GM21529 (cell line): Measurements from ENCODE around the gene MRPS24.
A peak's percentile ranks its signal among the peaks of the same experiment; 100 is the strongest.
"Not testable (repeated sequence)": the region's sequence is repeated elsewhere in the genome, so short reads cannot be mapped to it uniquely, and the experiment has no call there.

ENCODE experiments used
- ATAC-seq: cut with Tn5 transposase; IDR thresholded peaks from one replicate; pipeline ENCODE4 v1.9.1; 2021; ENCODE audit not compliant: unreplicated experiment

MRPS24 gene

DNA sequence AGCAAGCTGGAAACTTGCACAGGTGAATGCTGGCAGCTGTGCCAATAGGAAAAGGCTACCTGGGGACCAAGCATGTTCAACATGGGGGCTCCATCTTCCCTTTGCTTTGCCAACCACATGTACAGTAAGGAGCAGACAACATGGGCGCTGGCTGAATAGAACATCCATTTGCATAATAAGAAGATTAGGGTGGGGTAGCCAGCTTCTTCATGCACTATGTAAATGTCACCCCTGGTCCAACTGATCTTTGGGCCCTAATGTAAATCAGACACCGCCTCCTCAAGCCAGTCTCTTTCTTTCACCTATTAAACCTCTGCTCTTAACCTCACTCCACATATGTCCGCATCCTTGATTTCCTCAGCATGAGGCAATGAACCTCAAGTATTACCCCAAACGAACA lies 26.0 kb downstream of the MRPS24 start:
- no peak for ATAC-seq

DNA sequence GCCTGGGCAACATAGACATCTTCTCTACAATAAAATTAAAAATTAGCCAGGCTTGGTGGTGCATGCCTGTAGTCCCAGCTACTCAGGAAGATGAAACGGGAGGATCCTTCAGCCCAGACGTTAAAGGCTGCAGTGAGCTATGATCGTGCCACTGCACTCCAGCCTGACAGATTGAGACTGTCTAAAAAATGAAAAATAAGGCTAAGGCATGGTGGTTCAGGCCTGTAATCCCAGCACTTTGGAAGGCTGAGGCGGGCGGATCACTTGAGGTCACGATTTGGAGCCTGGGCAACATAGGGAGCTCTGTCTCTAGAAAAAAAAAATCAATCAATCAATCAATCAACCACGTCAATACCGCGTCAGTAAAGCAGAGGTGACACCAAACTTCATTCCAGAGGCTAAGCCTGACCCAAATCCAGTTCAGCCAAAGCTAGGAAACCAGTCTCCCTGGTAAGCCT lies 31.1 kb downstream of the MRPS24 start:
- no peak for ATAC-seq

DNA sequence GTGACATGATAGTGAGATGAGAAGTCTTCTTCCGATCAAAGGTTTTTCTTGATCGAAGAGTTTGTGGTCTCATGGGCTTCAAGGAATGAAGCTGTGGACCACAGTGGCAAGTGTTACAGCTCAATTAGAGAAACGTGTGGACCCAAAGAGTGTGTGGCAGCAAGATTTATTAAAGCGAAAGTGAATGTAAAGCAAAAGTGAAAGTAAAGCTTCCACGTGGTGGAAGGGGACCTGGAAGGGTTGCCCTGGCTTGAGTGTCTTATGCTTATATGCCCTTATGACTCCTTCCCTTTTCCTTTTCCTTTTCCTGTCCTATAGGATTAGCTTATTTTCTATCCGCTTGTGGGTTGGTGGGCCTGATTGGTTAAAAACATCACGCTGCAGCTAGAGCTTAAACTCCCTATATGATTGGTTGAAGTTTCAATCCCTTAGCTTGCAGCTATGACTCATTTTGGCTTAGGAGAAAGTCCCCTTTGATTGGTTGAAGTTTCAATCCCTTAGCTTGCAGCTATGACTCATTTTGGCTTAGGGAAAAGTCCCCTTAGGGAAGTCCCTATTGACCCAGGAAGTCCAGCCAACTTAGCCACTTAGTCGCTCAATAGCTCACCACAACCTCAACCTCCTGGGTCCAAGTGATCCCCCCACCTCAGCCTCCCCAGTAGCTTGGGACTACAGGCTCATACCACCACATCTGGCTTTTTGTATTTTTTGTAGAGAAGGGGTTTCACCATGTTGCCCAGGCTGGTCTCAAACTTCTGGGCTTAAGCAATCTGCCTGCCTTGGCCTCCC lies 34.7 kb downstream of the MRPS24 start:
- ATAC-seq, result peak; percentile 44

DNA sequence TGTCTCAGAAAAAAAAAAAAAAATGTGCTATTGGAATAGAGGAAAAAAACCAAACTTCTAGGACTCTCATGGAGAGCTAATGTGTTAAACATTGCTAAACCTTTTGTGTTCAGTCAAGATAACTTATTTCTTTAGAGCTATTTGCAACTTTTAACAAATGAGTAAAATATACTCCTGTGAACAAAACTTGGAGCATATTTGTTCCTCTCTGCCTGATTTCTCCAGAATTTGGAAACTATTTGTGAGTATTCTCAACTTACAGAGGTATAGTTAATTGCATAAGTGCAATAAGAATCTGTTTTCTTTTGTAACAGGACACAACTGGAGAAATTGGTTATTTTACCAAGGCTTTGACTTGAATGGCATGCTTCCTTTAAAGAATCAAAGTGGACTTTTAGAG lies 38.4 kb downstream of the MRPS24 start:
- ATAC-seq, result not testable (repeated sequence)

DNA sequence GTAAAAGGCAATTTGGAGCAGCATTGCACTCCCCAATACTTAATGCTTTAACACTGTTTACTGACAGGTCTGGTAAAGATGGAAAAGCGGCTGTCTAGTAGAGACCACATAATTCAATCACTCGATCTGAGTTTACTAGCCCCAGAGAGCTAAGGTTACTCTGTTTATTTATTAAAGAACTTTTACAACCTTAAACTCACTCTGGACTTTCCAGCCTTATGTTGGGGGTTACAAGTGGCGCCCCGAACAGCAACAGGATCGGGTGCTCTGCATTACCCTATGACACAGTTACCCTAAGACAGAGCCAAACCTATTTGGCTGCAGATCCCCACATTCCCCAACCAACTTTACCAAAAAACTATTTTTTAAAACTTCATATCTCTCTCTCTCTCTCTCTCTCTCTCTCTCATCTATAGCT lies 43.9 kb downstream of the MRPS24 start:
- no peak for ATAC-seq

DNA sequence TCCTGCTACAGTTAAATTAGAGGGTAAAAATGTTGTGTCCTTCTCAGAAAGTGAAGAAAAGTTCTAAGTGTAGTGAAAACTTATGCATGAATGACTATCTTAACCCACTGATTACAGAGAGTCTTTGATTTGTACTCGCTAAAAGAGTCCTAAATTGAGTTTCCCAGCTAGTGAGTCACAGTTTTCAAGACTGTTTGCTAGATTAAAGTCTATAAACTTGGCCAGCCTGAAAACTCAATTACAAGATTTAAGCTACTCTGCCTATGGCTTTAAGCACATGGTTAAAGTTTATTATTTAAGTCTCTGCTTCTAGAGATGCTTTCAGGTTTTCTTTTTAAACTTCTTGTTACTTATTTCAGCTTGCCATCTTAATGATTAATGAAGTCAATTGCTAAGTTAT lies 44.4 kb downstream of the MRPS24 start:
- no peak for ATAC-seq

DNA sequence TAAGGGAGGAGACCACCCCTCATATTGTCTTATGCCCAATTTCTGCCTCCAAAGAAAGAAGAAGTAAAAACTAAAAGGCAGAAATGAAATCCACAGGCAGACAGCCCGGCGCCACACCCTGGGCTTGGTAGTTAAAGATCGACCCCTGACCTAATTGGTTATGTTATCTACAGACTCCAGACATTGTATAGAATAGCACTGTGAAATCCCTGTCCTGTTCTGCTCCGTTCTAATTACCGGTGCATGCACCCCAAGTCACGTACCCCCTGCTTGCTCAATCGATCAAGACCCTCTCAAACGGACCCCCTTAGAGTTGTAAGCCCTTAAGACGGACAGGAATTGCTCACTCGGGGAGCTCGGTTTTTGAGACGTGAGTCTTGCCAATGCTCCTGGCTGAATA lies 44.8 kb downstream of the MRPS24 start:
- not testable (repeated sequence) for ATAC-seq

DNA sequence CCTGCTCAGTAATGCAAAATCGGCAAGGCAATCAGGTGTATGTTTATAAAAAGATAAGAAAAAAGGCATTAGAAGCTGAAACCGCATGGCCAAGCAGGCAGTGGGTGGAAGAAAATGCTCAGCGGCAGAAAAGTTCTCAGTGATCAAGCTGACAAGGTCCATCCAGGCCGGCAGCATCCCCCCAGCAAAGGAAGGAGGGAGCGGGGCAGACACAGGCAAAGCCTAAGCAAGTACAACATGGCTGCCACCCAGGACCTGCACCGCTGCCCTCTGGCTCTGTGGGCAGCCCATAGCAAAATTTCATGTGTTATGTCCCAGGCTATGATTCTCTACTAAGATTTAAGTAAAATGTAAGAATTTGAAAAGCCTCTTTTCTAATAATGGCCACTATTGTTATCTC lies 45.4 kb downstream of the MRPS24 start:
- no peak for ATAC-seq

DNA sequence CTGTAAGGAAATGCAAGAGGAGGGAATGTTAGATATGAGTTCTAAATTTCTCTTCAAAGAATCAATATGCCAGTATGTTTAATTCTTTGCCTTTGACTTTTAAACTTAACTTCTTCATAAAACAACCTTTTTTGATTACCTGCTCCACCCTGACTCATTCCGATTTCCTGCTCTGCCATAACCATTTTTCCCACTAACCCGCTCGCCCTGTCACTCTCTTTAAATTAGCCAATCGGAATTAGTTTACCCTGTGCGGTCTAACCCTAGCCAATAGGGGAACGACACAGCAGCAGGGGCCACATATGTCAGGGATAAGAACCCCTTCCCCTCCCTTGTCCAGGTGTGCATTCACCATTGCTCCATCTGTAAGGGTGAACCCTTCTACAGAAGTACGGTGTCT lies 45.9 kb downstream of the MRPS24 start:
- not testable (repeated sequence) for ATAC-seq
